Activated CD8-positive, alpha-beta memory T cell treated with anti-CD3 and anti-CD28 coated beads, Interleukin-2, amount 50 U/mL, for 24 hours (primary cell): ENCODE data around the gene TRAF1.

Experiments
- DNase-seq: peaks from one replicate; pipeline ENCODE4 v3.0.0-alpha.2; 2020; ENCODE audit errors: extremely low read depth

The TRAF1 gene

GRCh38 chr9:120941046-120941770 lies 14.6 kb upstream of the TRAF1 start:
- no peak for DNase-seq

GRCh38 chr9:120940573-120940972 lies 14.0 kb upstream of the TRAF1 start:
- no peak for DNase-seq

DNA sequence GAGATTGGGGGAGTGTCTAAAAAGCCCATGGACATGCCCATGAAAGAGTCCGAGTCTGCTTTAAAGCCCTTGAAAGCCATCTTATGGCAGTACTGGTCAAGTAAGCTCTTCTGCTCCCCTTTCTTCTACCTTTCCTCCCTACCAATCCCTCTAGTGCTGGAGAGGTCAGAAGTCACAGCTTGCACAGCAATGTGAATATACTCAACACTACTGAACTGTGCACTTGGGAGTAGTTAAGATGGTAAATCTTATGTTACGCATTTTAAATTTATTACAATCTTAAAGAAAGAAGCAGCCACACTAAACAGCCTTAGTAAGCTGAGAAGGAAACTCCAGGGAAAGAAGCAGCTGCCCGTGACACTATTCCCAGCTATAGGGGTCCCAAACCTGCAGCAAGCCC lies 12.3 kb upstream of the TRAF1 start:
- no peak for DNase-seq

DNA sequence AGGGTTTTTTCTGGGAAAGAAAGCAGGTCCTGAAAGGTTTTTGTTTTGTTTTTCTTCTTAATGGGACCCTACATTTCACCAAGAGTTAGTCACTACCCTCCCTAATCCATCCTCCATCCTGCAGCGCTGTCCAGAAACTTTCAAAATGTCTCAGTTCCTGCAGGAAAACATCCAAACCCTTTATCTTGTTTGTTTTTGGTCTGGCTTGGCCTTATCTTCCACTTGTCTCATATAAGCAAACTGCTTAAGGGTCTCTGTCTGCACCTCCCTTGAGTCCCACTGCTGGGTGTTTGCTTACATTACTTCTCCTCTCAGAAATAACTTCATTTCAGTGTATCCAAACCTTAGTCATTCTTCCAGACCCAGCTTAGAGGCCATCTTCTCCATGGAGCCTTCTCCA lies 11.0 kb upstream of the TRAF1 start:
- no peak for DNase-seq

DNA sequence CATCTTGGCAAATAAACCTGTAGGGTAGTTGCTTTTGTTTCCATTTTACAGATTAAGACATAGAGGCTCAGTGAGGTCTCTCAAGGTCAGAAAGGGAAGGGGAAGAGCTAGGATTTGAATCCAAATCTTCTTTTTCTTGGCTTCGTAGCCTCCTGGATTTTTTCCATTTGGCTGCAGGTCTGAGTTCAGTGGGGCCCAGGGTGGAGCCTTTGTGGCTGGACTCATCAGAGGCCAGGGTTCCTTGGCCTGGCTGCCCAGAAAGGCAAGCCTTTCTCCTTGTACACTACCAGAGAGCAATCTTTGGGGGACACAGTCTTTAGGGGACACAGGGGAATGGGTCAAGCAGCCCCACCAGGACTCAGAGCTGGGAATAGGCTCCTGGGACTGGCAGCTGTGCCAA lies 10.5 kb upstream of the TRAF1 start:
- no peak for DNase-seq

DNA sequence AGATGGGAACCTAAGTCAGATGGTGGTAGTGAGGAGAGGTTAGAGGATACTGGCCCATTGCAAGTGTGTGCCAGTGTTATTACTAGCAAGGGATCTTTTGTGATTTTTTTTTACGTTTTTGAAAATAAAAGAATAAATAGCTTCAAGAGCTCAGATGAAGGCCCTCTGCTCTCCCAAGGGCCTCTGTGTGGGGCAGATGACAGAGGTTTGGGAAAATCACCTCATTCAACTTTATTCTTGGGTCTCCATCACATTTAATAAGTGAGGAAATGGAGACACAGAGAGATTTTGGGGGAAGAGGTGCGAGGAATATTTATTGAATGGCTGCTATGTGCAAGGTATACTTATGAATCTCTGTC lies 10.1 kb upstream of the TRAF1 start:
- DNase-seq: no peak

DNA sequence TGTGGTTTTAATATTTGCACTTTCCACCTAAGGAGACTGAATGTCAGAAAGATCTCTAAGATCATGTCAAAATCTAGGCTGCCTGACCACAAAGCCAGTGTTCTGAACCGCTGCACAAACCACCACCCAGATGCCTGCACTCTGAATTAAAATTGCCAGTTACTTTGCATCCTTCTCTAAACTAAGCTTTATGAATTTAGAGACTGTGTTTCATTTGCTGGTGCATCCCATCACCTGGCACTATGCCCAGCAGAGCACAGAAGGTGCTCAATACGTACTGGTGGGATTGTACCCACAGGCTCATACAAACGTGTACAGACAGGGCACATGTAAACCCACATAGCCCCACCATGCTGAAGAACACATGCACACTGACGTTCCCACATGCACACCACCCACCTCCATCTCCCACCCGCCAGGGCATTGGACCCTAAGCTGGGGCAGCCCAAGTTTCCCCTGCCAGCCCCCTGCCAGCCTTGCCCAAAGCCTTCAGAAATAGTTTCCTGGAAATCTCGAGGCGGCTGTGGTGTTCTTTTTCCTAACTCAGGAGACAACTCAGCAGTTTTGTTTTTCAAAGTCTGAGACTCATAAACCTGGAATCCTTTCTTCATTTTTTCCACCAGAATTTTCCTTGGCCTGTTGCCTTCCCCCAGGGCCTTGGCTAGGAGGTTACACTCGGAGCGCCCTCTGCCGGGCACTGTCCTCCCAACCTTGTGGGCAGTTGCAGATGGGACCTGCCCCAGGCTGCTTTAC lies 9.6 kb upstream of the TRAF1 start:
- DNase-seq: peak; percentile 83

GRCh38 chr9:120935383-120935857 lies 8.8 kb upstream of the TRAF1 start:
- no peak for DNase-seq

DNA sequence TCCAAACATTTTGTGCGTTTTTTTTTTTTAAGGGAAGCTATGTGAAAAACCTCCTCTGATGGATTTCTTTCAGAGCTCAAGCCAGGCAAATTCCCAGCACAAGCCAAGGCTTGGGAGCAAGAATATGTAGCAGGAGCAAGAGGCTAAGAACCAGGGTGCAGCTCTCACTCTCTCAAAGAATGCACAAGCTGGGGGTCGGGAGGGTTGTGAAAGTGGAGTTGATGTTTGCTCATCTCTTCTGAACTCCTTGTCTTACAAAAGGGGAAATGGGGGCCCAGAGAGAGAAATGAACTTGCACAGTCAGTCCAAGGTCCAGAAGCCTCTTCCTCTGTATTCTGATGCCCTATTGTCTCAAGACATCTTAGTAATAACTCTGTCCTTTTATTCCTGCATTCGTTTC lies 7.7 kb upstream of the TRAF1 start:
- no peak for DNase-seq

- no peak for DNase-seq
Measured at GRCh38 chr9:120933310-120934055, 6.9 kb upstream of the TRAF1 start.

- DNase-seq: no peak
Measured at GRCh38 chr9:120932086-120932823, 5.7 kb upstream of the TRAF1 start.

DNA sequence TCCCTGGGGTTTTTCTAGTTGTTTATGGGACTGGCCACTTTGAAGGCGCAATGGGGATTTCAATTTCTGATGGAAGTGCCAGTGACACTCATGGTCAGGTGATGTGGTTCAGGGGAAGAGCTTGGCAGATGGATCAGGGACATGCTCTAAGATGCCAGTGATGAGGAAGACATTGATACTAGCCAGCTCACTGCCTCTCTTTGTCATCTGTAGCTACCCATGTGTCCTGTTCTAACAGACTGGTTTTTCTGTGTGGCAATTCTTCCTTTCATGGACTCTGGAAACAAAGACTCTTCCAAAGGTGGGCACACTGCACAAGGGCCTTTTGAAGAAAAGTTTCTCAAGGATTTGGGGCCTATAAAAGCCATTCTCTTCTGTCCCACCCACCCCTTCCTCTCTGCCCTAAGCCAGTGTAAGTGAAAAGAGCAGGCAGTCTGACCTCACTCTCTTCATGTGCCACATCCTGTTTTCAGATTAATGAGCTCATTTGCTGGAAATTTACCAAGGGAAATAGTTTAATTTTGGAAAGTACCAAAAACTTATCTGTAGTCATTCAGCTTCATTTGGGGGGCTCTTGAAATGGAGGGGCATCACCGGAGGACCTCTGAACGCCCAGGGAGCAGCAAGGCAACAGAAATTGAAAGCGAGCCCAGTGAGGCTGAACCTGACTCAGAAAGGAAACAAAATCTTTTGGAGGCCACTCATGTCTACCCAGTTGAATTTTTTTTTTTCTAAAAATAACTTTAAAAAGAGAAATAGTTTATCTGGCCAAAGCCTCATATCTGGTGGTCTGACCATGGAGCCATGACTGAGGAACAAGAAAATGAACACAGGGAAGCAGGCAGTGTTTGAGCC lies 4.9 kb upstream of the TRAF1 start:
- DNase-seq: no peak

DNA sequence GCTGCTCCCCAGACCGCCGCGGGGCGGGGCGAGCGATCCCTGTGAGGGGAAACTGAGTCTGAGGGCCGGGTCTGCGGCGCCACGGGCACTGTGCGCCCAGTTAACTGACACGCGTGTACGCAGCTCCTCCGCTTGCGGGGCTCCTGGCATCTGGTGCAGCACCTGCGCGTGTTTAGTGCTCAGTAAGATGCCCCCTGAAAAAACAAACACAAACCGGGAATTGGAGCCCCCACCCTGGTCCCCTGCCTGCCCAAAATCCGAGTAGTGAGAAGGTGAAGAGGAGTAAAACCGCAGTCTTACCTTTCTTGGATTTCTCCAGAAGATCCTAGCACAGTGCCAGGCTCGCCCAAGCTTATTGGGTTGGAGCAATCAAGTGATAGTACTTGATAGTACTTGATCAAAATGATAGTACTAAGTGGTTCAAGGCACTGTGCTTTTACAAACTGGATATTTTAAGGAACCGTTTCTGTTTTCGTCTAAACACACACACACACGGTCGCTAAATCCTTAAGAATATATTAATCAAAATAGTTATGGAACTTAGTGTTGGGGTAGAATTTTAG lies 2.7 kb upstream of the TRAF1 start:
- DNase-seq: no peak

DNA sequence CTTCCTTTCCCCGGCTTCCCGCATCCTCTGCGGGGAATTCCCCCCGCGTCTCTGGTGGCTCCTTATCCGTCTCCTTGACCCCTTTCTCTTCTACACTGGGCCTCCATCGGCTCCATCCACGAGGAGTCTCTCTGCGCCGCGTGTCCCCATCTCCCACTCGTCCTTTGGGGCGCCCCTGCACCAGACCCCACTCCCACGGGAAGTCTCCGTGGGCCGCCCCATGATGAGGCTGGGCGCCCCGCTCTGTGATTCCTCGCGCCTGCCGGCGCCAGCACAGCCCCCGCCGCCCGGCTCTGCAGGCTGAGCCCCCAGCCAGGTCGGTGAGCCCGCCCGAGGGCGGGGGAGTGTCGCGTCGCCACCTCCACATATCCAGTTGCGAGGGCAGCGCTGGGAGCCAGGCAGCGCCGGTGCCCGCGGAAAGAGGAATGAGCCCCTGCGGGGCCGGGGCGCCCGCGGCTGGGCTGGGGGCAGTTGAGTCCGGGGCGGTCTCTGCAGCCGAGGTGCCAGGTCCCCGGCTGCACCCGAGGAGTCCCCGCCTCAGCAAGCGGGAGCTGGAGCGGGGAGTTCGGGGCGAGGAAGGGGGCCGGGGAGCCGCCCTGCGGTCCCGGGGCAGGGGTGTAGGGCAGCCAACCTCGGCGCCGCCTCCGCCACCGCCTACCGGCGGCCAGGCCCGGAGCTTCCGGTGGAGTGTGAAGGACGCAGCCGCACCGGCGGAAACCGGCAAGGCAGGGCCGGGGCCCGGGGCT lies 2.1 kb upstream of the TRAF1 start:
- no peak for DNase-seq

- no peak for DNase-seq
Measured at GRCh38 chr9:120928015-120928482, 1.5 kb upstream of the TRAF1 start.

GRCh38 chr9:120927269-120928014 lies 846 bp upstream of the TRAF1 start:
- DNase-seq: no peak

DNA sequence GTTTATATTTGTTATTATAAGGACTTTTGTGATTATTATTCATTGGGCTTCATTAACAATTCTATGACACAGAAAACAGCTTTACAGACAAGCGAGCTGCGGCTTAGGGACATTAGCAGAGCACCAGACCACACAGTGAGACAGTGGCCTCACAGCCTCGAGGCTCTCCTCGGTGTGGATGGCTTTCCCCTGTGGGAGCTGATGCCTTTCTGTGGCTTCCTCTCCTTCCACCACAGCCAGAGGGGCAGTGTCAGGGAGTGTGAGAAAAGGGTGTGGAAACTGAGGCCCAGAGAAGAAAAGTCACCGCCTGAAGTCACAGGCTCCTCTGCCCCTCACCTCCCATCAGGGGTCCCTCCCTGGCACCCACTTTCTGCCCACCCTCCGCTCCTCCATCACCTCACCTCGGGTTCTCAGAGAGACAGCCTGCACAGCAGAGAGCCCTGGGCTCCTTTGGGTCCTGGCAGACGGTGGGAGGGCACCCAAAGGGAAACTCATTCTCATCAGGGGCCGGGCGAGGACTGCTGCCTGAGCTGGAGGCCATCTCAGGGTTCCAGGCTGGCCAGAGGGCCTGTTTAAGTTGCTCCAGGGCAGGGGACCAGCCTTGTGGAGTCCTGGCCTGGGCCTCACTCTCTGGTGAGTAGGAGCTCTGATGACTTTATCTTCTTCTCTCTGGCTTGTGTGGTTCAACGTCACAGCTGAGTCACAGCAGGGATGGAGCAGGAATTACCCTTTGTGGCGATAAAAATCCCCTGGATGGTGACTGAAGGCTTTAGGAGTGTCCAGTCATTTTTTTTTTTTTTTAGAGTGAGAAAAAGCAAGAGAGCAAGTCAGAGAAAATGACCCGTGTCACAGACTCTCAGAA lies 830 bp downstream of the TRAF1 start:
- DNase-seq: peak; percentile 73
